SK-N-SH (cell line): ENCODE measurements around the gene SPOCK1. TPM values are rescaled to one million over a fixed set of nuclear protein-coding genes. Genes with fewer than 3 reads are reported as not detected.

Experiments
- CTCF ChIA-PET: fragments of 300-600, 350-600 bp; formaldehyde crosslinking; extraction: SDS; loops from one replicate; lab custom pipeline; 2021; lab: Yijun Ruan, JAX
- POLR2A ChIA-PET: fragments of 350-600 bp; sonication (Branson Sonifier 250); formaldehyde crosslinking; extraction: SDS; loops from one replicate; lab custom pipeline; 2020; ENCODE audit warnings: antibody characterized with exemption, inconsistent platforms; lab: Yijun Ruan, JAX
- DNase-seq: peaks from one replicate; pipeline ENCODE4 v3.0.0; 2012
- H2AFZ ChIP-seq: fragments of 200-600 bp; sonication (generic); 2 replicates; pipeline ENCODE4 v1.8.1; 2016; ENCODE audit warnings: antibody characterized with exemption, mild to moderate bottlenecking, low read depth
- H3F3A ChIP-seq: fragments of 200-600 bp; sonication (generic); replicated peaks from 2 replicates; pipeline ENCODE3; 2016; ENCODE audit warnings: antibody characterized with exemption, mild to moderate bottlenecking; ENCODE audit not compliant: insufficient read depth
- H3K27ac ChIP-seq, 2 experiments: fragments of 200-500 bp in 1 of 2; fragments of 200-600 bp in 1 of 2; sonication (Bioruptor generic) in 1 of 2; sonication (generic), shearing (Covaris generic) in 1 of 2; 2 replicates each; pipeline versions ENCODE4 v1.5.1 to v1.6.1; 2014 to 2016; ENCODE audit warnings: low read depth in 2 of 2, inconsistent platforms in 1 of 2, low read length in 1 of 2, mild to moderate bottlenecking in 1 of 2, mixed read lengths in 1 of 2
- H3K27me3 ChIP-seq: fragments of 200-600 bp; sonication (generic), shearing (Covaris generic); 2 replicates; pipeline ENCODE4 v1.6.1; 2016; ENCODE audit warnings: mixed run types; ENCODE audit not compliant: insufficient read depth
- H3K36me3 ChIP-seq, 2 experiments: fragments of 200-500 bp in 1 of 2; fragments of 200-600 bp in 1 of 2; sonication (Bioruptor generic) in 1 of 2; sonication (generic) in 1 of 2; replicated peaks in 1 of 2; 2 replicates each; pipeline versions ENCODE3 to v1.5.1; 2014 to 2016; ENCODE audit warnings: low read length in 1 of 2, mild to moderate bottlenecking in 1 of 2; ENCODE audit not compliant: insufficient read depth in 2 of 2, control insufficient read depth in 1 of 2
- H3K4me1 ChIP-seq, 2 experiments: fragments of 200-500 bp in 1 of 2; fragments of 200-600 bp in 1 of 2; sonication (Bioruptor generic) in 1 of 2; sonication (generic), shearing (Covaris generic) in 1 of 2; 2 replicates each; pipeline versions ENCODE4 v1.5.1 to v1.6.1; 2014 to 2016; ENCODE audit warnings: low read depth in 1 of 2, low read length in 1 of 2, mixed run types in 1 of 2; ENCODE audit not compliant: insufficient read depth in 2 of 2, control insufficient read depth in 1 of 2
- H3K4me2 ChIP-seq: fragments of 200-600 bp; sonication (generic), shearing (Covaris generic); 2 replicates; pipeline ENCODE4 v1.6.1; 2017; ENCODE audit warnings: mixed run types
- H3K4me3 ChIP-seq, 2 experiments: fragments of 200-500 bp in 1 of 2; fragments of 200-600 bp in 1 of 2; sonication (Bioruptor generic) in 1 of 2; sonication (generic), shearing (Covaris generic) in 1 of 2; 2 replicates each; pipeline versions ENCODE4 v1.5.1 to v1.8.1; 2014 to 2016; ENCODE audit warnings: low read depth in 2 of 2, inconsistent platforms in 1 of 2, low read length in 1 of 2, mild to moderate bottlenecking in 1 of 2, mixed read lengths in 1 of 2, moderate library complexity in 1 of 2
- H3K79me2 ChIP-seq: fragments of 200-600 bp; sonication (generic); 2 replicates; pipeline ENCODE4 v1.8.1; 2017; ENCODE audit warnings: mild to moderate bottlenecking; ENCODE audit not compliant: insufficient read depth
- H3K9ac ChIP-seq: fragments of 200-600 bp; sonication (generic); 2 replicates; pipeline ENCODE4 v1.6.1; 2017; ENCODE audit warnings: mixed run types
- H3K9me2 ChIP-seq: fragments of 200-600 bp; sonication (generic); 2 replicates; pipeline ENCODE4 v1.6.1; 2017; ENCODE audit warnings: mixed run types
- H3K9me3 ChIP-seq: fragments of 200-600 bp; sonication (generic); 2 replicates; pipeline ENCODE4 v1.6.1; 2017; ENCODE audit warnings: mixed run types, mild to moderate bottlenecking, moderate library complexity
- H4K20me1 ChIP-seq: fragments of 200-600 bp; sonication (generic); 2 replicates; pipeline ENCODE4 v1.6.1; 2017; ENCODE audit warnings: mild to moderate bottlenecking, mixed run types; ENCODE audit not compliant: insufficient read depth
- ELF1 ChIP-seq: IDR thresholded peaks from 2 replicates; pipeline ENCODE4 v1.4.0; 2012
- EP300 ChIP-seq, 2 experiments: IDR thresholded peaks; 2 replicates each; pipeline versions ENCODE4 v1.4.0 to v1.6.1; 2012; ENCODE audit warnings: borderline replicate concordance in 1 of 2, low read depth in 1 of 2, low read length in 1 of 2
- EZH2phosphoT487 ChIP-seq: fragments of 200-600 bp; sonication (generic); IDR thresholded peaks from 2 replicates; pipeline ENCODE4 v1.6.1; 2017; ENCODE audit warnings: low read depth, mixed run types, mild to moderate bottlenecking, antibody characterized with exemption, moderate library complexity, borderline replicate concordance
- FOSL2 ChIP-seq: IDR thresholded peaks from 2 replicates; pipeline ENCODE4 v1.4.0; 2012; ENCODE audit warnings: low read depth, mild to moderate bottlenecking, moderate library complexity, borderline replicate concordance
- FOXJ3 ChIP-seq: sonication (generic); formaldehyde crosslinking; IDR thresholded peaks from 2 replicates; pipeline ENCODE4 v1.5.1; 2020; ENCODE audit warnings: mild to moderate bottlenecking, missing genetic modification reagents
- FOXM1 ChIP-seq: IDR thresholded peaks from 2 replicates; pipeline ENCODE4 v1.4.0; 2012; ENCODE audit warnings: low read depth, mild to moderate bottlenecking
- GABPA ChIP-seq: IDR thresholded peaks from 2 replicates; pipeline ENCODE4 v1.4.0; 2012; ENCODE audit warnings: low read depth, mild to moderate bottlenecking
- JUND ChIP-seq: IDR thresholded peaks from 2 replicates; pipeline ENCODE4 v1.4.0; 2012
- NFIC ChIP-seq: IDR thresholded peaks from 2 replicates; pipeline ENCODE4 v1.4.0; 2012; ENCODE audit warnings: borderline replicate concordance
- NRF1 ChIP-seq: IDR thresholded peaks from 2 replicates; pipeline ENCODE4 v1.6.1; 2012; ENCODE audit warnings: low read depth, mild to moderate bottlenecking, low read length
- SIN3A ChIP-seq: IDR thresholded peaks from 2 replicates; pipeline ENCODE4 v1.6.1; 2012; ENCODE audit warnings: low read depth, mild to moderate bottlenecking, low read length, moderate library complexity, borderline replicate concordance
- ZBTB33 ChIP-seq: IDR thresholded peaks from 2 replicates; pipeline ENCODE4 v1.4.0; 2012; ENCODE audit warnings: low read depth, borderline replicate concordance
- WGBS: methylation state at CpG from one replicate; pipeline ENCODE4 v1.1.6; 2017; ENCODE audit warnings: low lambda C conversion rate; 5-methylcytosine and 5-hydroxymethylcytosine counted together
- polyA plus RNA-seq, 3 experiments: library from polyadenylated mRNA; depleted of rRNA; stranded (reverse); fragments of >200 nt; gene quantifications; 2 replicates each; pipeline ENCODE4 v1.2.3, GENCODE V29; 2012

SPOCK1 gene
- polyA plus RNA-seq, 1 of the 3 experiments (the other 2 are of a cell fraction) = 11.3 TPM

DNA sequence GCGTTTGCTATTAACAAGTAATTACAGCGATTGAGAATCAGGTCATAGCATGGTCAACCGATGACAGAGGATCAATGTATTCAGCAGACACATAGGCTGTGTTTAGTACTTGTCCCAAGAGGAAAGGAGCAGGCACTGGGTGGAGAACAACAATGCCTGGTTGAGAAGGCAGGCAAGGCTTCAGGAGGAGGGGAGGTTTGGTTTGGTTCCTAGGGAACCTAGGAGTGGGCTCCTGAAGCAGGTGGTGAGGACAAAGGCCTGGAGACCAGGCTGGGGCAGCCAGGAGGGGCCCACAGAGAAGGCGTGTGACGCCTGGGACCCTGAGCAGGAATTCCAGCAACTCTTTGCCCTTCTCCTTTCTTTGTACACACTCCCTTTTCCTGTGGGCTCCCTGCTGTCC lies 195.6 kb downstream of the SPOCK1 start:
- Histone ChIP-seq H3F3A (peaks cover 18% of the 10 kb centered on the region), H3K4me1 (peaks cover 8 to 14% of the 10 kb centered on the region in 2 experiments; a peak in 3 of 4 replicates), H3K27ac (no peak overlapping the region), H3K79me2 (peaks cover 11% of the 10 kb centered on the region; the same call in 1 of the 2 replicates), H3K9ac (no peak overlapping the region), H3K4me2 (no peak overlapping the region), H2AFZ (no peak overlapping the region), H3K36me3 (no peaks in the 10 kb centered on the region), H3K27me3 (no peaks in the 10 kb centered on the region), H4K20me1 (no peaks in the 10 kb centered on the region), H3K9me2 (no peaks in the 10 kb centered on the region)
- 83% methylated on average over 5 of the region's 5 CpGs for WGBS
- ChIA-PET POLR2A (no interaction called here), CTCF (interaction anchor here (2.3 kb wide), 1 partner anchor 17 kb away, joined by 8 read pairs; no protein-coding TSS in a partner anchor)
- DNase-seq = no peak
- TF ChIP-seq FOXJ3 (no peak), NRF1 (no peak), ZBTB33 (no peak)
- TF ChIP-seq, all 33 proteins: peak for 0
- Histone ChIP-seq H3K4me3 (no peak overlapping the region), H3K9me3 (no peaks in the 10 kb centered on the region)

- no peak overlapping the region for H2AFZ ChIP-seq
- peak overlapping the region in 1 of 2 experiments; percentile 79; a peak in 2 of 4 replicates for H3K27ac ChIP-seq
- no peaks in the 10 kb centered on the region for H3K27me3 ChIP-seq
- WGBS = 85% methylated on average over 4 of the region's 4 CpGs
- no peaks in the 10 kb centered on the region for H3K36me3 ChIP-seq
- no peaks in the 10 kb centered on the region for H4K20me1 ChIP-seq
- peaks cover 0 to 9% of the 10 kb centered on the region in 2 experiments; a peak in 2 of 4 replicates for H3K4me1 ChIP-seq
- peak overlapping the region; percentile 50; the same call in 1 of the 2 replicates for H3K4me2 ChIP-seq
- no peak overlapping the region for H3K4me3 ChIP-seq
- H3K9me2 ChIP-seq = no peaks in the 10 kb centered on the region
- CTCF ChIA-PET = interaction anchor here (1.1 kb wide), 1 partner anchor 20 kb away, joined by 3 read pairs; no protein-coding TSS in a partner anchor
- H3K9me3 ChIP-seq = no peaks in the 10 kb centered on the region
- POLR2A ChIA-PET = no interaction called here
- peak overlapping the region; percentile 7; the same call in 1 of the 2 replicates for H3K9ac ChIP-seq
- no peaks in the 10 kb centered on the region; the same call in 1 of the 2 replicates for H3K79me2 ChIP-seq
- TF ChIP-seq NFIC = 0 out of 2 replicates have a peak, but pooled peaks have one; percentile 13
- TF ChIP-seq ELF1 = no peak
- TF ChIP-seq FOXM1 = no peak
- TF ChIP-seq JUND = no peak
- no peak for TF ChIP-seq SIN3A
- no peak for TF ChIP-seq EP300 (IDR thresholded peaks at IDR 0.05; ENCODE audit: borderline replicate concordance in 1 of 2, low read depth in 1 of 2, low read length in 1 of 2)
- no peak for TF ChIP-seq GABPA
- no peak for TF ChIP-seq EZH2phosphoT487
- TF ChIP-seq FOSL2 = peak; percentile 34; the same call in 1 of the 2 replicates
- H3F3A ChIP-seq = peaks cover 21% of the 10 kb centered on the region
- DNase-seq = no peak
These were observed 198.5 kb downstream of the SPOCK1 start for GRCh38 chr5:137300411-137301240.
